H9 (cell line): ENCODE measurements around the gene SPRYD7. TPM values are rescaled to one million over a fixed set of nuclear protein-coding genes. Genes with fewer than 3 reads are reported as not detected.

ENCODE experiments used
- DNase-seq: peaks from one replicate; pipeline ENCODE4 v3.0.0-alpha.2; 2017
- H2AFZ ChIP-seq: one replicate; pipeline ENCODE4 v1.6.1; 2013; ENCODE audit warnings: mild to moderate bottlenecking, low read length, control low read depth, moderate library complexity
- H2AK5ac ChIP-seq: 2 replicates; pipeline ENCODE4 v1.6.1; 2013; ENCODE audit warnings: low read length, control low read depth, mixed read lengths; ENCODE audit not compliant: insufficient read length
- H2BK120ac ChIP-seq: one replicate; pipeline ENCODE4 v1.6.1; 2013; ENCODE audit warnings: low read depth, mild to moderate bottlenecking, low read length, control low read depth, inconsistent platforms; ENCODE audit not compliant: poor library complexity, severe bottlenecking
- H2BK12ac ChIP-seq: 2 replicates; pipeline ENCODE4 v1.6.1; 2013; ENCODE audit warnings: low read length, control low read depth, mixed read lengths, low read depth; ENCODE audit not compliant: insufficient read length
- H2BK15ac ChIP-seq: 2 replicates; pipeline ENCODE4 v1.6.1; 2013; ENCODE audit warnings: low read depth, low read length, control low read depth
- H2BK20ac ChIP-seq: one replicate; pipeline ENCODE4 v1.6.1; 2013; ENCODE audit warnings: low read depth, mild to moderate bottlenecking, low read length, control low read depth, inconsistent platforms; ENCODE audit not compliant: poor library complexity, severe bottlenecking
- H2BK5ac ChIP-seq: 2 replicates; pipeline ENCODE4 v1.6.1; 2013; ENCODE audit warnings: low read length, control low read depth, mixed read lengths; ENCODE audit not compliant: insufficient read length
- H3K14ac ChIP-seq: 2 replicates; pipeline ENCODE4 v1.6.1; 2013; ENCODE audit warnings: low read length, control low read depth; ENCODE audit not compliant: insufficient read depth
- H3K18ac ChIP-seq: 2 replicates; pipeline ENCODE4 v1.6.1; 2013; ENCODE audit warnings: low read depth, mild to moderate bottlenecking, mixed read lengths, low read length, control low read depth; ENCODE audit not compliant: insufficient read length
- H3K23ac ChIP-seq: 2 replicates; pipeline ENCODE4 v1.6.1; 2013; ENCODE audit warnings: low read length, control low read depth, mixed read lengths, low read depth; ENCODE audit not compliant: insufficient read length
- H3K23me2 ChIP-seq: 2 replicates; pipeline ENCODE4 v1.6.1; 2013; ENCODE audit warnings: low read depth, mild to moderate bottlenecking, mixed read lengths, low read length, control low read depth; ENCODE audit not compliant: insufficient read length, poor library complexity, severe bottlenecking
- H3K27ac ChIP-seq: 2 replicates; pipeline ENCODE4 v1.5.1; 2013; ENCODE audit warnings: low read length, control low read depth, mixed read lengths, low read depth; ENCODE audit not compliant: insufficient read length
- H3K27me3 ChIP-seq: 2 replicates; pipeline ENCODE4 v1.6.1; 2013; ENCODE audit warnings: low read length, control low read depth, inconsistent platforms; ENCODE audit not compliant: insufficient read depth
- H3K4ac ChIP-seq: 2 replicates; pipeline ENCODE4 v1.6.1; 2013; ENCODE audit warnings: low read depth, mild to moderate bottlenecking, control low read depth, inconsistent platforms, low read length, moderate library complexity
- H3K4me1 ChIP-seq: 2 replicates; pipeline ENCODE4 v1.6.1; 2013; ENCODE audit warnings: low read length, control low read depth, inconsistent platforms; ENCODE audit not compliant: insufficient read depth
- H3K4me2 ChIP-seq: 2 replicates; pipeline ENCODE4 v1.6.1; 2013; ENCODE audit warnings: low read length, control low read depth, mixed read lengths; ENCODE audit not compliant: insufficient read length, insufficient read depth
- H3K56ac ChIP-seq: 2 replicates; pipeline ENCODE4 v1.6.1; 2013; ENCODE audit warnings: low read depth, mild to moderate bottlenecking, mixed read lengths, low read length, control low read depth; ENCODE audit not compliant: insufficient read length
- H3K79me1 ChIP-seq: 2 replicates; pipeline ENCODE4 v1.6.1; 2013; ENCODE audit warnings: low read depth, mild to moderate bottlenecking, moderate library complexity, low read length, control low read depth, inconsistent platforms; ENCODE audit not compliant: insufficient read depth, poor library complexity, severe bottlenecking
- H3K79me2 ChIP-seq: 2 replicates; pipeline ENCODE4 v1.6.1; 2013; ENCODE audit warnings: low read length, control low read depth, inconsistent platforms; ENCODE audit not compliant: insufficient read depth
- H3K9ac ChIP-seq: 2 replicates; pipeline ENCODE4 v1.6.1; 2013; ENCODE audit warnings: low read length, control low read depth, mixed read lengths; ENCODE audit not compliant: insufficient read length; ENCODE audit errors: extremely low read depth
- H3K9me3 ChIP-seq: one replicate; pipeline ENCODE4 v1.6.1; 2013; ENCODE audit warnings: low read depth, low read length, inconsistent platforms; ENCODE audit not compliant: control insufficient read depth
- H3T11ph ChIP-seq: one replicate; pipeline ENCODE4 v1.6.1; 2013; ENCODE audit warnings: mild to moderate bottlenecking, low read length, control low read depth, inconsistent platforms
- H4K20me1 ChIP-seq: one replicate; pipeline ENCODE4 v1.6.1; 2013; ENCODE audit not compliant: control insufficient read depth, insufficient read length, insufficient read depth
- H4K5ac ChIP-seq: 2 replicates; pipeline ENCODE4 v1.6.1; 2013; ENCODE audit warnings: low read depth, mild to moderate bottlenecking, mixed read lengths, low read length, control low read depth; ENCODE audit not compliant: insufficient read length
- H4K8ac ChIP-seq: replicated peaks from 2 replicates; pipeline ENCODE4 v1.6.1; 2013; ENCODE audit warnings: low read length, control low read depth, mixed read lengths, low read depth; ENCODE audit not compliant: insufficient read length
- H4K91ac ChIP-seq: 2 replicates; pipeline ENCODE4 v1.6.1; 2013; ENCODE audit warnings: low read depth, mild to moderate bottlenecking, moderate library complexity, mixed read lengths, low read length, control low read depth; ENCODE audit not compliant: insufficient read length
- H3K27ac Mint-ChIP-seq, 3 experiments: 2 replicates in 2 of 3; 3 replicates in 1 of 3; pipeline ENCODE4 v1.8.0; 2020 to 2021; ENCODE audit warnings: mixed read lengths in 3 of 3, mild to moderate bottlenecking in 1 of 3, moderate library complexity in 1 of 3
- H3K27me3 Mint-ChIP-seq: 2 replicates; pipeline ENCODE4 v1.8.0; 2021; ENCODE audit warnings: low read depth, mild to moderate bottlenecking, moderate library complexity, mixed read lengths
- H3K36me3 Mint-ChIP-seq, 3 experiments: 2 replicates in 2 of 3; 3 replicates in 1 of 3; pipeline ENCODE4 v1.8.0; 2020 to 2021; ENCODE audit warnings: low read depth in 3 of 3, mixed read lengths in 3 of 3; ENCODE audit not compliant: insufficient read depth in 1 of 3
- H3K4me1 Mint-ChIP-seq, 2 experiments: 2 replicates each; pipeline ENCODE4 v1.8.0; 2020; ENCODE audit warnings: mixed read lengths in 2 of 2
- H3K4me3 Mint-ChIP-seq, 2 experiments: 2 replicates in 1 of 2; 3 replicates in 1 of 2; pipeline ENCODE4 v1.8.0; 2020 to 2021; ENCODE audit warnings: mild to moderate bottlenecking in 2 of 2, mixed read lengths in 2 of 2, moderate library complexity in 1 of 2
- H3K9me3 Mint-ChIP-seq, 2 experiments: 2 replicates in 1 of 2; 3 replicates in 1 of 2; pipeline ENCODE4 v1.8.0; 2020; ENCODE audit warnings: mild to moderate bottlenecking in 2 of 2, mixed read lengths in 2 of 2, moderate library complexity in 1 of 2
- CTCF ChIP-seq: fragments of 200-600 bp; sonication (generic); conservative IDR thresholded peaks from 3 replicates; pipeline ENCODE4 v1.8.0; 2021; ENCODE audit warnings: antibody characterized with exemption, mild to moderate bottlenecking
- WGBS: extraction: QIAGEN DNeasy Blood & Tissue Kit; methylation state at CpG from one replicate; pipeline ENCODE4 v1.1.7; 2013; ENCODE audit warnings: missing lambda C conversion rate, low lambda C conversion rate, mixed read lengths; ENCODE audit not compliant: insufficient read length; ENCODE audit errors: extremely low coverage; 5-methylcytosine and 5-hydroxymethylcytosine counted together
- total RNA-seq: library from RNA; stranded (reverse); gene quantifications from 2 replicates; pipeline ENCODE4 v1.2.1, GENCODE V29; 2021

SPRYD7 gene
- total RNA-seq, 1 experiment from 2014 or later = 1.8 TPM

- H4K91ac ChIP-seq = no peak overlapping the region
- no peak overlapping the region for H3K18ac ChIP-seq
- H3K79me1 ChIP-seq = no peaks in the 10 kb centered on the region
- no peak overlapping the region for H3K14ac ChIP-seq
- no peak for TF ChIP-seq CTCF
- no peak overlapping the region for H2BK12ac ChIP-seq
- no peak overlapping the region for H3K27ac ChIP-seq
- Mint-ChIP-seq H3K4me3 (no peak overlapping the region), H3K36me3 (peaks cover 0 to 2% (median 0%) of the 10 kb centered on the region in 3 experiments; a peak in 1 of 7 replicates), H3K27me3 (no peaks in the 10 kb centered on the region; the same call in 1 of the 2 replicates), H3K4me1 (0 out of 4 replicates have a peak, but pooled peaks cover 0 to 2% of the 10 kb centered on the region in 2 experiments), H3K9me3 (peaks cover 9 to 10% of the 10 kb centered on the region in 2 experiments; a peak in 4 of 5 replicates), H3K27ac (no peak overlapping the region)
- H2BK15ac ChIP-seq = no peak overlapping the region
- H3K4me1 ChIP-seq = no peaks in the 10 kb centered on the region
- no peak overlapping the region for H3T11ph ChIP-seq
- no peak overlapping the region for H2BK120ac ChIP-seq
- H3K9ac ChIP-seq = no peak overlapping the region
- H3K4me2 ChIP-seq = no peak overlapping the region
- H2AK5ac ChIP-seq = no peak overlapping the region
- H2AFZ ChIP-seq = no peak overlapping the region
- H2BK5ac ChIP-seq = no peak overlapping the region
- no peak for DNase-seq
- H3K23ac ChIP-seq = no peak overlapping the region
- no peak overlapping the region for H3K56ac ChIP-seq
- no peak overlapping the region for H4K5ac ChIP-seq
- no peaks in the 10 kb centered on the region for H4K20me1 ChIP-seq
- no peak overlapping the region for H3K4ac ChIP-seq
- H3K79me2 ChIP-seq = no peaks in the 10 kb centered on the region
- WGBS = no CpG with 5 or more reads among the region's 1 CpG
- no peak overlapping the region for H2BK20ac ChIP-seq
- H3K9me3 ChIP-seq = no peaks in the 10 kb centered on the region
- H3K27me3 ChIP-seq = no peaks in the 10 kb centered on the region; the same call in 1 of the 2 replicates
- no peaks in the 10 kb centered on the region for H3K23me2 ChIP-seq
- H4K8ac ChIP-seq = no peak overlapping the region
These were observed 70.9 kb downstream of the SPRYD7 start for GRCh38 chr13:49865218-49865617.
